Astrocyte (in vitro differentiated cells and primary cell): ENCODE measurements around the gene YES1.

ENCODE experiments used
- CTCF ChIP-seq: IDR thresholded peaks from 2 replicates; pipeline ENCODE4 v1.5.1; 2011; ENCODE audit warnings: low read depth, mild to moderate bottlenecking, inconsistent platforms, low read length, moderate library complexity; ENCODE audit not compliant: insufficient read depth
- EZH2 ChIP-seq: IDR thresholded peaks from 2 replicates; pipeline ENCODE4 v1.6.1; 2012; ENCODE audit warnings: mild to moderate bottlenecking, low read length, inconsistent platforms; ENCODE audit not compliant: insufficient read depth

DNA sequence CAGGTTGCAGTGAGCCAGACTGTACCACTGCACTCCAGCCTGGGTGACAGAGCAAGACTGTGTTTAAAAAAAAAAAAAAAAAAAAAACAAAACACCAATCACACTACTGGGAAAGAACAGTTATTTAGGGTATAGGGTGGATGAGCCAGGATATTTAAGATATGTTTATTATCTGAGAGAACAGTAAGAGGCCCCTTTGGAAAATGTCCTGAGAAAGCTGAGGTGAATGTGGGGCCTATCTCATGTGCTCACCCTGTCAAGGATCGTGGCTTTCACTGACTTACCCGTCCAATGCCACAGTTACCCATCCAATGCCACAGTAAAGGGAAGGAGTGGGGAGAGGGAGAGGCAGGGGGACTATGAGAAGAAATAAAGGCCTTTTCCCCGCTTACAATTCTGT, 79.7 kb downstream of the YES1 start:
- no peak for TF ChIP-seq CTCF
- no peak for TF ChIP-seq EZH2
